DOHH2 (cell line): ENCODE measurements around the gene SMCHD1.

Source experiments
- H3F3A ChIP-seq: fragments of 200-600 bp; sonication (generic), shearing (Covaris generic); 2 replicates; pipeline ENCODE4 v1.6.0; 2016; ENCODE audit warnings: antibody characterized with exemption, mild to moderate bottlenecking; ENCODE audit not compliant: control insufficient read depth, insufficient read depth
- H3K27ac ChIP-seq: fragments of 200-600 bp; sonication (generic); 2 replicates; pipeline ENCODE4 v1.5.1; 2014; ENCODE audit warnings: low read depth, mild to moderate bottlenecking, low read length, moderate library complexity
- H3K27me3 ChIP-seq: fragments of 200-600 bp; sonication (generic); 2 replicates; pipeline ENCODE4 v1.6.1; 2014; ENCODE audit warnings: mild to moderate bottlenecking, low read length, mixed read lengths; ENCODE audit not compliant: control insufficient read depth
- H3K36me3 ChIP-seq: fragments of 200-600 bp; sonication (generic); 2 replicates; pipeline ENCODE4 v1.6.1; 2014; ENCODE audit warnings: mild to moderate bottlenecking, low read length, moderate library complexity, mixed read lengths; ENCODE audit not compliant: control insufficient read depth
- H3K4me1 ChIP-seq: fragments of 200-600 bp; sonication (generic); 2 replicates; pipeline ENCODE4 v1.6.1; 2014; ENCODE audit warnings: mild to moderate bottlenecking, low read length, mixed read lengths; ENCODE audit not compliant: control insufficient read depth
- H3K4me2 ChIP-seq: fragments of 200-600 bp; sonication (generic); 2 replicates; pipeline ENCODE4 v1.6.0; 2014; ENCODE audit warnings: mild to moderate bottlenecking, low read length, moderate library complexity
- H3K4me3 ChIP-seq: fragments of 200-600 bp; sonication (generic); 2 replicates; pipeline ENCODE4 v1.5.1; 2014; ENCODE audit warnings: mild to moderate bottlenecking, low read length, mixed read lengths
- H3K79me2 ChIP-seq: fragments of 200-600 bp; sonication (generic); 2 replicates; pipeline ENCODE4 v1.6.1; 2014; ENCODE audit warnings: mild to moderate bottlenecking, low read length, mixed read lengths; ENCODE audit not compliant: control insufficient read depth
- H3K9me2 ChIP-seq: fragments of 200-600 bp; sonication (generic); replicated peaks from 2 replicates; pipeline ENCODE4 v1.6.1; 2014; ENCODE audit warnings: mild to moderate bottlenecking, low read length, mixed read lengths; ENCODE audit not compliant: control insufficient read depth
- H3K9me3 ChIP-seq: fragments of 200-600 bp; sonication (generic); 2 replicates; pipeline ENCODE4 v1.6.1; 2014; ENCODE audit warnings: antibody characterized with exemption, low read length, mixed read lengths; ENCODE audit not compliant: control insufficient read depth, insufficient read depth
- H4K20me1 ChIP-seq: fragments of 200-600 bp; sonication (generic); 2 replicates; pipeline ENCODE4 v1.6.0; 2014; ENCODE audit warnings: low read depth, mild to moderate bottlenecking, antibody characterized with exemption, low read length, moderate library complexity; ENCODE audit not compliant: control insufficient read depth, insufficient read depth
- EZH2phosphoT487 ChIP-seq: fragments of 200-600 bp; sonication (generic); IDR thresholded peaks from 2 replicates; pipeline ENCODE4 v1.6.1; 2017; ENCODE audit warnings: borderline replicate concordance, mild to moderate bottlenecking, antibody characterized with exemption, low read length, moderate library complexity, mixed read lengths
- TF ChIP-seq, protein P1 (sequence below): fragments of 200-600 bp; sonication (generic); IDR thresholded peaks from one replicate; pipeline ENCODE4 v1.5.1; 2014; ENCODE audit warnings: antibody characterized with exemption, mild to moderate bottlenecking, low read depth, low read length; ENCODE audit not compliant: poor library complexity, severe bottlenecking

SMCHD1 gene

DNA sequence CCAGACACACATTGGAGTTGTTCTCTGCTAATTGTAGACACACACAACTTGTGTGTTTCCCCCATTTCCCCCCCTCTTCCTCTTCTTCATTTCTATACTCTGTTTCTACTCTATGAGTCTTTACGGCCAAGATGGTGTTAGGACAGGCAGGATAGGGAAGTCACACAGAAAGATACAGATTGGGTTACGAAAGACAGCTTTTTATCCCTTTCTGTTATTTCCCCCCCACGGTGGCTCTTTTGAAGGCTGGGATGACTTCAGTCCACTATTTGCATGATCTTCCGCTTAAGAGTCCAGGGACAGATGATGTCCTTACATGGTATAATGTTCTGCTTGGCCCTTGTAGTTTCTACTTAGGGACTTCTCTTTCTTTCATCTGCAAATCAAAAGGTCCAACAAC lies 189.6 kb downstream of the SMCHD1 start:
- Histone ChIP-seq H3K27me3 (peaks cover 59% of the 10 kb centered on the region), H3F3A (no peaks in the 10 kb centered on the region), H3K79me2 (no peaks in the 10 kb centered on the region), H3K36me3 (no peaks in the 10 kb centered on the region), H3K9me3 (no peaks in the 10 kb centered on the region), H3K9me2 (no peaks in the 10 kb centered on the region), H4K20me1 (no peaks in the 10 kb centered on the region), H3K27ac (no peak overlapping the region), H3K4me1 (peaks cover 28% of the 10 kb centered on the region), H3K4me3 (no peak overlapping the region), H3K4me2 (no peak overlapping the region)
- TF ChIP-seq EZH2phosphoT487: no peak
- TF ChIP-seq, protein P1, sequence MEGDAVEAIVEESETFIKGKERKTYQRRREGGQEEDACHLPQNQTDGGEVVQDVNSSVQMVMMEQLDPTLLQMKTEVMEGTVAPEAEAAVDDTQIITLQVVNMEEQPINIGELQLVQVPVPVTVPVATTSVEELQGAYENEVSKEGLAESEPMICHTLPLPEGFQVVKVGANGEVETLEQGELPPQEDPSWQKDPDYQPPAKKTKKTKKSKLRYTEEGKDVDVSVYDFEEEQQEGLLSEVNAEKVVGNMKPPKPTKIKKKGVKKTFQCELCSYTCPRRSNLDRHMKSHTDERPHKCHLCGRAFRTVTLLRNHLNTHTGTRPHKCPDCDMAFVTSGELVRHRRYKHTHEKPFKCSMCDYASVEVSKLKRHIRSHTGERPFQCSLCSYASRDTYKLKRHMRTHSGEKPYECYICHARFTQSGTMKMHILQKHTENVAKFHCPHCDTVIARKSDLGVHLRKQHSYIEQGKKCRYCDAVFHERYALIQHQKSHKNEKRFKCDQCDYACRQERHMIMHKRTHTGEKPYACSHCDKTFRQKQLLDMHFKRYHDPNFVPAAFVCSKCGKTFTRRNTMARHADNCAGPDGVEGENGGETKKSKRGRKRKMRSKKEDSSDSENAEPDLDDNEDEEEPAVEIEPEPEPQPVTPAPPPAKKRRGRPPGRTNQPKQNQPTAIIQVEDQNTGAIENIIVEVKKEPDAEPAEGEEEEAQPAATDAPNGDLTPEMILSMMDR: no peak

DNA sequence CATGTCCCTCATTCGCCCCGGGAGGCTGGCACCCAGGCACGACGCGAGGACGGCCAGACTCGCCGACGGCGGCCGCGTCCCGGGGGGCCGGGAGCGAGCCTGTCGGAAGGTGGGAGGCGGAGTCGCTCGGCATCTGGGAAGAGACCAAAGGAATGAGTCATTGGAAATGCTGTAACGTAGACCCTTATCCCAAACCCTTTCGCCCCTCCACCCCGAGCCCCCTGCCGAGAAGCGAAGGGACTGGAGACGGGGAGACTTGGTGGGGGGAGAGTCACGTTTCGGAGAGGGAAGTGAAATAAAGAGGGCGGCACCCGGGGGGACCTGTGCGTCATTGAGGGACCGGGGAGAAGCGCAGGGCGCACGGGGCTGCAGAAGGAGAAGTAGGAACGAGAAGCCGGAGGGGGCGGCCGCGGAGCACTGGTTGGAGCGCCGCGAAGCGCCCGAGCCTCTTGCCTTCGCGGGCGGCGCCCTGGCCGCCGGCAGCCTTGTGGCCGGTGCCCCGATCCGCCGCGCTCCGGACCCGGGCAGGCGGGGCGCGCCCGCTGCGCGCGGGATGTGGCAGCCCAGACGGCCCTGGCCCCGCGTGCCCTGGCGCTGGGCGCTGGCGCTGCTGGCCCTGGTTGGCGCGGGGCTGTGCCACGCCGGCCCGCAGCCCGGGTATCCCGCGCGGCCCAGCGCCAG lies 191.2 kb downstream of the SMCHD1 start, which contains the start of gene EMILIN2:
Gene EMILIN2 (plus strand): TSS at position 371 of the 681 bp plus-strand sequence. CDS start 183 bp downstream, at position 554.
- H3K4me2 ChIP-seq: peak within 1 kb of the TSS; percentile 52
- no peaks in the 10 kb centered on the region for H3K9me3 ChIP-seq
- H3K9me2 ChIP-seq: no peaks in the 10 kb centered on the region
- no peaks in the 10 kb centered on the region for H3F3A ChIP-seq
- H3K27me3 ChIP-seq: peaks cover 59% of the 10 kb centered on the region
- peak; percentile 89; the same call in 1 of the 2 replicates for TF ChIP-seq EZH2phosphoT487
- TF ChIP-seq, protein P1: no peak
- no peaks in the 10 kb centered on the region for H3K79me2 ChIP-seq
- H4K20me1 ChIP-seq: no peaks in the 10 kb centered on the region
- H3K36me3 ChIP-seq: no peaks in the 10 kb centered on the region
- peak within 1 kb of the TSS; percentile 45 for H3K4me3 ChIP-seq
- H3K4me1 ChIP-seq: peaks cover 28% of the 10 kb centered on the region
- H3K27ac ChIP-seq: no peak within 1 kb of the TSS

DNA sequence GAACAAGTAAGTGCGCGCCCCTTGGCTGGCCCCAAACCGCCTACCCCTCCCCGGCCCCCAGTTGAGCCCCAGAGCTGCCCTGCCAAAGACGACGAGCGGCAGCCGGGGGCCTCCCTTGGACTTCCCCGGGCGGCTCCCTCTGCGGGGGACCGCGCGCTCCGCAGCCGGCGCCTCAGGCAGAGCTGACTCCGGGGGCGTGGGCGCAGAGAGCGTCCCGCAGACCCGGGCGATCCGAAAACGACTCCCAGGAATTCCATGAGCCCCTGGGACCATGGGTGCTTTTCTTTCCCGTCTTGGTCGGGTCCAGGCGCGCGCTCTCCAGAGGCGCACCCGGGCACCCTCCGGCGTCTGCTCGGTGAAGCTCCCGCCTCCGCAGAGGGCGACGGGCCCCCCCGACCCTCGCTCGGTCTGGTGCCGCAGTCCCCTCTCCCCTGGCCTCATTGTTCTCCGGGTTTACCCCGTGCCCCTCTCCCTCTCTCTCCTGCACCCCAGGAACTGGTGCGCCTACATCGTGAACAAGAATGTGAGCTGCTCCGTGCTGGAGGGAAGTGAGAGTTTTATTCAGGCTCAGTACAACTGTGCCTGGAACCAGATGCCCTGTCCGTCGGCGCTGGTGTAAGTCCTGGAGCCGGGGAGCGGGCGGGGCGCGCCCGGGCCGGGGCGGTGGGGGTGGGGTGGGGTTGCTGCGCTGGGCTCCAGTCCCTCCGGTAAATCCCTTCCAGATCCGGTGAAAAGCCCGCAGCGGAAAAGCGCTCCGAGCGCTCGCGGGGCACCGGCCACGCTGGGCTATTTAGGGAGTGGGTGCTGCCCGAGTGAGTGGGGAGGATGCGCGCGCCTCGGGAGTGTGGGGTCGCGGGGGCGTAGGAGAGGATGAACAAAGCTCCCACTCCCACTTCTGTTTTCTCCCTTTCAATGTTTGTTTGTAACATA lies 192.1 kb downstream of the SMCHD1 start:
- Histone ChIP-seq H4K20me1 (no peaks in the 10 kb centered on the region), H3K9me3 (no peaks in the 10 kb centered on the region), H3K36me3 (no peaks in the 10 kb centered on the region), H3F3A (no peaks in the 10 kb centered on the region), H3K27me3 (peaks cover 59% of the 10 kb centered on the region), H3K9me2 (no peaks in the 10 kb centered on the region), H3K79me2 (no peaks in the 10 kb centered on the region), H3K4me2 (peak overlapping the region; percentile 42), H3K27ac (no peak overlapping the region), H3K4me3 (peak overlapping the region; percentile 26; the same call in 1 of the 2 replicates), H3K4me1 (peaks cover 27% of the 10 kb centered on the region)
- TF ChIP-seq EZH2phosphoT487: no peak; the same call in 1 of the 2 replicates
- TF ChIP-seq, protein P1: no peak
